MM.1S (cell line): Measurements from ENCODE around the gene SARS2.

ENCODE experiments used
- DNase-seq: peaks from one replicate; pipeline ENCODE4 v3.0.0-alpha.2; 2015
- H2AFZ ChIP-seq: fragments of 300-600 bp; sonication (generic); 2 replicates; pipeline ENCODE4 v1.6.0; 2016; ENCODE audit warnings: antibody characterized with exemption, low read length
- H3F3A ChIP-seq: fragments of 300-600 bp; sonication (generic); 2 replicates; pipeline ENCODE4 v1.6.1; 2016; ENCODE audit warnings: mild to moderate bottlenecking, antibody characterized with exemption, low read length, moderate library complexity, mixed read lengths; ENCODE audit not compliant: insufficient read depth
- H3K27ac ChIP-seq: fragments of 300-600 bp; sonication (generic); 2 replicates; pipeline ENCODE4 v1.5.1; 2016; ENCODE audit warnings: mild to moderate bottlenecking, low read length
- H3K27me3 ChIP-seq: fragments of 300-600 bp; sonication (generic); replicated peaks from 2 replicates; pipeline ENCODE4 v1.6.0; 2016; ENCODE audit warnings: low read length; ENCODE audit not compliant: insufficient read depth
- H3K36me3 ChIP-seq: fragments of 300-600 bp; sonication (generic); replicated peaks from 2 replicates; pipeline ENCODE4 v1.6.1; 2016; ENCODE audit warnings: mild to moderate bottlenecking, low read length, mixed read lengths; ENCODE audit not compliant: insufficient read depth
- H3K4me1 ChIP-seq: fragments of 300-600 bp; sonication (generic); 2 replicates; pipeline ENCODE4 v1.6.1; 2016; ENCODE audit warnings: low read length, mixed read lengths
- H3K4me2 ChIP-seq: fragments of 300-600 bp; sonication (generic); 2 replicates; pipeline ENCODE4 v1.6.0; 2016; ENCODE audit warnings: low read depth, low read length
- H3K4me3 ChIP-seq: fragments of 300-600 bp; sonication (generic); 2 replicates; pipeline ENCODE4 v1.5.1; 2016; ENCODE audit warnings: low read length, mixed read lengths
- H3K79me2 ChIP-seq: fragments of 300-600 bp; sonication (generic); 2 replicates; pipeline ENCODE4 v1.6.1; 2016; ENCODE audit warnings: mixed run types, low read length, mixed read lengths
- H3K9ac ChIP-seq: fragments of 300-600 bp; sonication (generic); 2 replicates; pipeline ENCODE4 v1.6.1; 2016; ENCODE audit warnings: low read length, mixed read lengths
- H3K9me2 ChIP-seq: fragments of 300-600 bp; sonication (generic); replicated peaks from 2 replicates; pipeline ENCODE4 v1.6.1; 2016; ENCODE audit warnings: mild to moderate bottlenecking, low read length, mixed read lengths; ENCODE audit not compliant: insufficient read depth
- H3K9me3 ChIP-seq: fragments of 300-600 bp; sonication (generic); replicated peaks from 2 replicates; pipeline ENCODE4 v1.6.1; 2016; ENCODE audit warnings: mild to moderate bottlenecking, low read length, mixed read lengths; ENCODE audit not compliant: insufficient read depth
- H4K20me1 ChIP-seq: fragments of 300-600 bp; sonication (generic); 2 replicates; pipeline ENCODE4 v1.6.1; 2016; ENCODE audit warnings: mild to moderate bottlenecking, low read length, moderate library complexity, mixed read lengths; ENCODE audit not compliant: insufficient read depth
- EZH2 ChIP-seq: fragments of 300-600 bp; sonication (generic); optimal IDR thresholded peaks from 2 replicates; pipeline ENCODE3; 2017; ENCODE audit warnings: low read depth, mild to moderate bottlenecking, antibody characterized with exemption, low read length, mixed read lengths
- EZH2phosphoT487 ChIP-seq: fragments of 300-600 bp; sonication (generic); IDR thresholded peaks from 2 replicates; pipeline ENCODE4 v1.6.1; 2018; ENCODE audit warnings: antibody characterized with exemption, low read length
- TF ChIP-seq, protein P1 (sequence below): fragments of 300-600 bp; sonication (generic); IDR thresholded peaks from 2 replicates; pipeline ENCODE4 v1.5.1; 2016; ENCODE audit warnings: antibody characterized with exemption, low read length, mixed read lengths

Gene SARS2

GRCh38 chr19:38870612-38871011 lies 60.0 kb downstream of the SARS2 start:
- Histone ChIP-seq H3K4me2 (no peak overlapping the region), H3K4me3 (no peak overlapping the region), H3K27ac (no peak overlapping the region), H3K9ac (no peak overlapping the region), H3K9me2 (no peaks in the 10 kb centered on the region), H4K20me1 (no peaks in the 10 kb centered on the region), H3K36me3 (no peaks in the 10 kb centered on the region), H2AFZ (no peak overlapping the region), H3K79me2 (no peaks in the 10 kb centered on the region), H3K4me1 (no peaks in the 10 kb centered on the region), H3F3A (no peaks in the 10 kb centered on the region), H3K27me3 (no peaks in the 10 kb centered on the region), H3K9me3 (no peaks in the 10 kb centered on the region)
- no peak for DNase-seq
- TF ChIP-seq EZH2phosphoT487 (no peak), EZH2 (no peak)
- TF ChIP-seq, protein P1, sequence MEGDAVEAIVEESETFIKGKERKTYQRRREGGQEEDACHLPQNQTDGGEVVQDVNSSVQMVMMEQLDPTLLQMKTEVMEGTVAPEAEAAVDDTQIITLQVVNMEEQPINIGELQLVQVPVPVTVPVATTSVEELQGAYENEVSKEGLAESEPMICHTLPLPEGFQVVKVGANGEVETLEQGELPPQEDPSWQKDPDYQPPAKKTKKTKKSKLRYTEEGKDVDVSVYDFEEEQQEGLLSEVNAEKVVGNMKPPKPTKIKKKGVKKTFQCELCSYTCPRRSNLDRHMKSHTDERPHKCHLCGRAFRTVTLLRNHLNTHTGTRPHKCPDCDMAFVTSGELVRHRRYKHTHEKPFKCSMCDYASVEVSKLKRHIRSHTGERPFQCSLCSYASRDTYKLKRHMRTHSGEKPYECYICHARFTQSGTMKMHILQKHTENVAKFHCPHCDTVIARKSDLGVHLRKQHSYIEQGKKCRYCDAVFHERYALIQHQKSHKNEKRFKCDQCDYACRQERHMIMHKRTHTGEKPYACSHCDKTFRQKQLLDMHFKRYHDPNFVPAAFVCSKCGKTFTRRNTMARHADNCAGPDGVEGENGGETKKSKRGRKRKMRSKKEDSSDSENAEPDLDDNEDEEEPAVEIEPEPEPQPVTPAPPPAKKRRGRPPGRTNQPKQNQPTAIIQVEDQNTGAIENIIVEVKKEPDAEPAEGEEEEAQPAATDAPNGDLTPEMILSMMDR, result no peak

GRCh38 chr19:38869836-38870607 lies 60.5 kb downstream of the SARS2 start:
- Histone ChIP-seq H3K4me3 (peak overlapping the region; percentile 17; the same call in 1 of the 2 replicates), H3K9ac (no peak overlapping the region; the same call in 1 of the 2 replicates), H2AFZ (peak overlapping the region; percentile 17), H3K36me3 (no peaks in the 10 kb centered on the region), H3K27me3 (no peaks in the 10 kb centered on the region), H3K4me1 (no peaks in the 10 kb centered on the region), H3K4me2 (peak overlapping the region; percentile 69; the same call in 1 of the 2 replicates), H3K9me2 (no peaks in the 10 kb centered on the region), H3K9me3 (no peaks in the 10 kb centered on the region), H4K20me1 (no peaks in the 10 kb centered on the region), H3K79me2 (no peaks in the 10 kb centered on the region), H3K27ac (no peak overlapping the region), H3F3A (no peaks in the 10 kb centered on the region)
- DNase-seq, result peak; percentile 52
- TF ChIP-seq EZH2 (no peak), EZH2phosphoT487 (no peak)
- TF ChIP-seq, protein P1, result peak; percentile 57

DNA sequence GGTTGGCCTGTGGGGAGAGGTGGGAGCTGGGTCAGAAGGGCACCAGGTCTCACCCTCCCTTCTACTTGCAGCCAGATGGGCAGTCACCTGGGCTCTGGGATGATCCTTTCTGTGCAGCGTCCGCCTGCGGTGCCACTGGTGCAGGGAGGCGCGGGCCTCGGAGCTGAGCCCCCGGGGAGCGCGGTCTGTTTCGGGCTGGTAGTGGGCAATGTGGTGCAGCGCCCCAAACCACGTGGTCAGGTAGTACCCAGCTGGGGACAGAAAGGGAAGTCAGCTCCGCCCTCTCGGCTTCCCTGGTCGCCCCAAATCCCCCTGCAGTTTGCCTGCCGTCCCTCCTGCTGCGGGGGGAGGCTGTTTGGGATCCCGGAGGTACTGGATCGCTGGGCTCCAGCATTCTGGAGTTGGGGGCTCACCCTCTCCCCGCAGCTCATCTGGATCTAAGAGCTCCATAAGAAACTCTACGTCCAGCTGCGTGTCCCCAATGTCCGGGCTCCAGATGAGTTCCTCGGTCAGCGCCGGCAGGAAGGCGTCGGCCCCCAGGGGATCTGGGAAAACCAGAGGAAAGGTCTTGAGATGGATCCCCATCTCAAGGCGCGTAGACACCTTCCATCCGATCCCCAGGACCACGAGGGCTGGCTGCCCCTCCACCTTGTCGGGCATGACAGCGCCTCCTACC lies 61.3 kb downstream of the SARS2 start:
- TF ChIP-seq EZH2phosphoT487 (no peak), EZH2 (no peak)
- TF ChIP-seq, protein P1, result no peak
- Histone ChIP-seq H3K9me3 (no peaks in the 10 kb centered on the region), H3F3A (no peaks in the 10 kb centered on the region), H3K9ac (no peak overlapping the region; the same call in 1 of the 2 replicates), H3K9me2 (no peaks in the 10 kb centered on the region), H3K4me3 (peak overlapping the region; percentile 17; the same call in 1 of the 2 replicates), H2AFZ (peak overlapping the region; percentile 17), H3K4me1 (no peaks in the 10 kb centered on the region), H3K27ac (no peak overlapping the region), H3K36me3 (no peaks in the 10 kb centered on the region), H3K4me2 (peak overlapping the region; percentile 69; the same call in 1 of the 2 replicates), H3K79me2 (no peaks in the 10 kb centered on the region), H3K27me3 (no peaks in the 10 kb centered on the region), H4K20me1 (no peaks in the 10 kb centered on the region)
- DNase-seq, result no peak
